ENCODE results near the gene SCTR. TPM values are rescaled to one million over a fixed set of nuclear protein-coding genes. Genes with fewer than 3 reads are reported as not detected.

The SCTR gene
- total RNA-seq, 1 experiment from 2014 or later = not detected

DNA sequence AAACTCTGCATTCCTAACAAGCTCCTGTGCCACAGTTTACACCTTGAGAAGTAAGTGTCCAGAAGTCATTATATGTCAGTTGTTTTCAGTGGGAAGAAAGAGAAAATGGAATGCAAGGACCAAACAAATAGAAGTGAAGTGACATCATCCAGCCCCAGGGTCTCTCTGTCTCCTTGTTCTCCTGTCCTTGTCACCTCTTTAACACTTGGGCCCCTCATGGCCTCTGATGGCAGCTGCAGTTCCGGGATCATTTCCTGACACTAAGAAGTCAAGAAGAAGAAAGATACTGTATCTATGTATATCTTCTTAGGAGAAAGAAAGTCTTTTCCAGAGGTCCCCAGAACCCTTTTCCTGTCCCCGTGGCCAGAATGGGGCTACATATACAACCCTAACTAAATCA is 17.2 kb upstream of the SCTR start:
- no peak overlapping the region for H3K4me3 Mint-ChIP-seq

GRCh38 chr2:119537792-119538191 is 13.5 kb upstream of the SCTR start:
- no peak overlapping the region for H3K27ac Mint-ChIP-seq
- peaks cover 22% of the 10 kb centered on the region for H3K36me3 Mint-ChIP-seq
- CTCF ChIA-PET = interaction anchor here (0.6 to 0.7 kb wide), 2 partner anchors 71 to 612 kb away, joined by 3 read pairs; no protein-coding TSS in a partner anchor
- H3K27me3 Mint-ChIP-seq (ENCODE audit: low read depth) = peaks cover 6% of the 10 kb centered on the region
- H3K4me1 Mint-ChIP-seq = peaks cover 9% of the 10 kb centered on the region
- ATAC-seq (no peak), DNase-seq (ENCODE audit: low spot score) (no peak)
- H3K9me3 Mint-ChIP-seq = peaks cover 23% of the 10 kb centered on the region
- POLR2A ChIA-PET = interaction anchor here (0.6 kb wide), 1 partner anchor 154 kb away, joined by 3 read pairs; no protein-coding TSS in a partner anchor
- no peak overlapping the region for H3K4me3 Mint-ChIP-seq
- TF ChIP-seq, protein P1, sequence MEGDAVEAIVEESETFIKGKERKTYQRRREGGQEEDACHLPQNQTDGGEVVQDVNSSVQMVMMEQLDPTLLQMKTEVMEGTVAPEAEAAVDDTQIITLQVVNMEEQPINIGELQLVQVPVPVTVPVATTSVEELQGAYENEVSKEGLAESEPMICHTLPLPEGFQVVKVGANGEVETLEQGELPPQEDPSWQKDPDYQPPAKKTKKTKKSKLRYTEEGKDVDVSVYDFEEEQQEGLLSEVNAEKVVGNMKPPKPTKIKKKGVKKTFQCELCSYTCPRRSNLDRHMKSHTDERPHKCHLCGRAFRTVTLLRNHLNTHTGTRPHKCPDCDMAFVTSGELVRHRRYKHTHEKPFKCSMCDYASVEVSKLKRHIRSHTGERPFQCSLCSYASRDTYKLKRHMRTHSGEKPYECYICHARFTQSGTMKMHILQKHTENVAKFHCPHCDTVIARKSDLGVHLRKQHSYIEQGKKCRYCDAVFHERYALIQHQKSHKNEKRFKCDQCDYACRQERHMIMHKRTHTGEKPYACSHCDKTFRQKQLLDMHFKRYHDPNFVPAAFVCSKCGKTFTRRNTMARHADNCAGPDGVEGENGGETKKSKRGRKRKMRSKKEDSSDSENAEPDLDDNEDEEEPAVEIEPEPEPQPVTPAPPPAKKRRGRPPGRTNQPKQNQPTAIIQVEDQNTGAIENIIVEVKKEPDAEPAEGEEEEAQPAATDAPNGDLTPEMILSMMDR (IDR thresholded peaks at IDR 0.05) = no peak
- TF ChIP-seq ATF3 (CRISPR knock-in tag; conservative IDR thresholded peaks at IDR 0.05) = no peak
- TF ChIP-seq, protein P2, sequence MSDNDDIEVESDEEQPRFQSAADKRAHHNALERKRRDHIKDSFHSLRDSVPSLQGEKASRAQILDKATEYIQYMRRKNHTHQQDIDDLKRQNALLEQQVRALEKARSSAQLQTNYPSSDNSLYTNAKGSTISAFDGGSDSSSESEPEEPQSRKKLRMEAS (CRISPR knock-in tag; IDR thresholded peaks at IDR 0.05) = no peak
- no peak for TF ChIP-seq NFE2L1 (CRISPR knock-in tag; IDR thresholded peaks at IDR 0.05)
- TF ChIP-seq, protein P3, sequence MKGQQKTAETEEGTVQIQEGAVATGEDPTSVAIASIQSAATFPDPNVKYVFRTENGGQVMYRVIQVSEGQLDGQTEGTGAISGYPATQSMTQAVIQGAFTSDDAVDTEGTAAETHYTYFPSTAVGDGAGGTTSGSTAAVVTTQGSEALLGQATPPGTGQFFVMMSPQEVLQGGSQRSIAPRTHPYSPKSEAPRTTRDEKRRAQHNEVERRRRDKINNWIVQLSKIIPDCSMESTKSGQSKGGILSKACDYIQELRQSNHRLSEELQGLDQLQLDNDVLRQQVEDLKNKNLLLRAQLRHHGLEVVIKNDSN (CRISPR knock-in tag; IDR thresholded peaks at IDR 0.05) = no peak
- no peak for TF ChIP-seq JUN (CRISPR knock-in tag; IDR thresholded peaks at IDR 0.05)
- TF ChIP-seq, protein P4, sequence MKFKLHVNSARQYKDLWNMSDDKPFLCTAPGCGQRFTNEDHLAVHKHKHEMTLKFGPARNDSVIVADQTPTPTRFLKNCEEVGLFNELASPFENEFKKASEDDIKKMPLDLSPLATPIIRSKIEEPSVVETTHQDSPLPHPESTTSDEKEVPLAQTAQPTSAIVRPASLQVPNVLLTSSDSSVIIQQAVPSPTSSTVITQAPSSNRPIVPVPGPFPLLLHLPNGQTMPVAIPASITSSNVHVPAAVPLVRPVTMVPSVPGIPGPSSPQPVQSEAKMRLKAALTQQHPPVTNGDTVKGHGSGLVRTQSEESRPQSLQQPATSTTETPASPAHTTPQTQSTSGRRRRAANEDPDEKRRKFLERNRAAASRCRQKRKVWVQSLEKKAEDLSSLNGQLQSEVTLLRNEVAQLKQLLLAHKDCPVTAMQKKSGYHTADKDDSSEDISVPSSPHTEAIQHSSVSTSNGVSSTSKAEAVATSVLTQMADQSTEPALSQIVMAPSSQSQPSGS (CRISPR knock-in tag; IDR thresholded peaks at IDR 0.05; ENCODE audit: borderline replicate concordance, low read depth) = no peak

More for the DNA sequence above, 17.2 kb upstream of the SCTR start:
- H3K27me3 Mint-ChIP-seq (ENCODE audit: low read depth) = peaks cover 27% of the 10 kb centered on the region
- H3K4me1 Mint-ChIP-seq = peaks cover 6% of the 10 kb centered on the region
- no peak for DNase-seq (ENCODE audit: low spot score)
- no peak for TF ChIP-seq ZNF219 (CRISPR knock-in tag; IDR thresholded peaks at IDR 0.05; ENCODE audit: borderline replicate concordance)
- no peak for TF ChIP-seq ATF3 (CRISPR knock-in tag; conservative IDR thresholded peaks at IDR 0.05)
- TF ChIP-seq, protein P5, sequence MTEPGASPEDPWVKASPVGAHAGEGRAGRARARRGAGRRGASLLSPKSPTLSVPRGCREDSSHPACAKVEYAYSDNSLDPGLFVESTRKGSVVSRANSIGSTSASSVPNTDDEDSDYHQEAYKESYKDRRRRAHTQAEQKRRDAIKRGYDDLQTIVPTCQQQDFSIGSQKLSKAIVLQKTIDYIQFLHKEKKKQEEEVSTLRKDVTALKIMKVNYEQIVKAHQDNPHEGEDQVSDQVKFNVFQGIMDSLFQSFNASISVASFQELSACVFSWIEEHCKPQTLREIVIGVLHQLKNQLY (CRISPR knock-in tag; IDR thresholded peaks at IDR 0.05) = no peak
- TF ChIP-seq NR1H2 (CRISPR knock-in tag; IDR thresholded peaks at IDR 0.05) = no peak
- TF ChIP-seq RELA (CRISPR knock-in tag; IDR thresholded peaks at IDR 0.05; ENCODE audit: borderline replicate concordance) = no peak
- no peak for TF ChIP-seq CREM (CRISPR knock-in tag; IDR thresholded peaks at IDR 0.05)
- TF ChIP-seq, protein P4 (CRISPR knock-in tag; IDR thresholded peaks at IDR 0.05; ENCODE audit: borderline replicate concordance, low read depth) = no peak
- no peak for TF ChIP-seq EMX1 (CRISPR knock-in tag; IDR thresholded peaks at IDR 0.05)
- no peak for TF ChIP-seq KAT7 (CRISPR knock-in tag; IDR thresholded peaks at IDR 0.05; ENCODE audit: borderline replicate concordance)
- TF ChIP-seq NFYB (CRISPR knock-in tag; conservative IDR thresholded peaks at IDR 0.05; ENCODE audit: low read depth) = no peak
- TF ChIP-seq, protein P6, sequence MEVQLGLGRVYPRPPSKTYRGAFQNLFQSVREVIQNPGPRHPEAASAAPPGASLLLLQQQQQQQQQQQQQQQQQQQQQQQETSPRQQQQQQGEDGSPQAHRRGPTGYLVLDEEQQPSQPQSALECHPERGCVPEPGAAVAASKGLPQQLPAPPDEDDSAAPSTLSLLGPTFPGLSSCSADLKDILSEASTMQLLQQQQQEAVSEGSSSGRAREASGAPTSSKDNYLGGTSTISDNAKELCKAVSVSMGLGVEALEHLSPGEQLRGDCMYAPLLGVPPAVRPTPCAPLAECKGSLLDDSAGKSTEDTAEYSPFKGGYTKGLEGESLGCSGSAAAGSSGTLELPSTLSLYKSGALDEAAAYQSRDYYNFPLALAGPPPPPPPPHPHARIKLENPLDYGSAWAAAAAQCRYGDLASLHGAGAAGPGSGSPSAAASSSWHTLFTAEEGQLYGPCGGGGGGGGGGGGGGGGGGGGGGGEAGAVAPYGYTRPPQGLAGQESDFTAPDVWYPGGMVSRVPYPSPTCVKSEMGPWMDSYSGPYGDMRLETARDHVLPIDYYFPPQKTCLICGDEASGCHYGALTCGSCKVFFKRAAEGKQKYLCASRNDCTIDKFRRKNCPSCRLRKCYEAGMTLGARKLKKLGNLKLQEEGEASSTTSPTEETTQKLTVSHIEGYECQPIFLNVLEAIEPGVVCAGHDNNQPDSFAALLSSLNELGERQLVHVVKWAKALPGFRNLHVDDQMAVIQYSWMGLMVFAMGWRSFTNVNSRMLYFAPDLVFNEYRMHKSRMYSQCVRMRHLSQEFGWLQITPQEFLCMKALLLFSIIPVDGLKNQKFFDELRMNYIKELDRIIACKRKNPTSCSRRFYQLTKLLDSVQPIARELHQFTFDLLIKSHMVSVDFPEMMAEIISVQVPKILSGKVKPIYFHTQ (CRISPR knock-in tag; IDR thresholded peaks at IDR 0.05) = no peak
- TF ChIP-seq ZNF232 (CRISPR knock-in tag; IDR thresholded peaks at IDR 0.05) = no peak
- TF ChIP-seq GRHL2 (CRISPR knock-in tag; IDR thresholded peaks at IDR 0.05; ENCODE audit: insufficient replicate concordance, severe bottlenecking) = no peak
- TF ChIP-seq FOXP4 (CRISPR knock-in tag; IDR thresholded peaks at IDR 0.05) = no peak
- no peak for TF ChIP-seq JAZF1 (CRISPR knock-in tag; IDR thresholded peaks at IDR 0.05)
- no peak for TF ChIP-seq NFATC4 (CRISPR knock-in tag; IDR thresholded peaks at IDR 0.05)
- no peak for TF ChIP-seq TEAD4 (CRISPR knock-in tag; IDR thresholded peaks at IDR 0.05)
- TF ChIP-seq FOXJ3 (CRISPR knock-in tag; IDR thresholded peaks at IDR 0.05; ENCODE audit: borderline replicate concordance) = no peak
- TF ChIP-seq HMGA2 (CRISPR knock-in tag; IDR thresholded peaks at IDR 0.05) = no peak
- POLR2A ChIA-PET = no interaction called here
- ATAC-seq = no peak
- no peak overlapping the region for H3K27ac Mint-ChIP-seq
- CTCF ChIA-PET = interaction anchor here (1.0 kb wide), 1 partner anchor 53 kb away, joined by 3 read pairs; no protein-coding TSS in a partner anchor
- no peaks in the 10 kb centered on the region for H3K9me3 Mint-ChIP-seq
- H3K36me3 Mint-ChIP-seq = no peaks in the 10 kb centered on the region
